Caki2 (cell line): Measurements from ENCODE around the gene ONECUT3. TPM values are rescaled to one million over a fixed set of nuclear protein-coding genes. Genes with fewer than 3 reads are reported as not detected.

ENCODE experiments used
- DNase-seq: peaks from one replicate; pipeline ENCODE4 v3.0.0-alpha.2; 2015; ENCODE audit warnings: low read depth
- in situ Hi-C: cut with HindIII; loops from 2 replicates; pipeline ENCODE4 v1.10.0; 2016; ENCODE audit warnings: low sequenced_read_pairs, low pct_unique_long_range_greater_than_20kb, mixed read lengths
- total RNA-seq: library from RNA; depleted of rRNA; stranded (reverse); fragments of >200 nt; shearing (Covaris generic); gene quantifications from 2 replicates; pipeline ENCODE4 v1.2.3, GENCODE V29; 2014; ENCODE audit warnings: low replicate concordance

Gene ONECUT3
- total RNA-seq, 1 experiment from 2014 or later: not detected

DNA sequence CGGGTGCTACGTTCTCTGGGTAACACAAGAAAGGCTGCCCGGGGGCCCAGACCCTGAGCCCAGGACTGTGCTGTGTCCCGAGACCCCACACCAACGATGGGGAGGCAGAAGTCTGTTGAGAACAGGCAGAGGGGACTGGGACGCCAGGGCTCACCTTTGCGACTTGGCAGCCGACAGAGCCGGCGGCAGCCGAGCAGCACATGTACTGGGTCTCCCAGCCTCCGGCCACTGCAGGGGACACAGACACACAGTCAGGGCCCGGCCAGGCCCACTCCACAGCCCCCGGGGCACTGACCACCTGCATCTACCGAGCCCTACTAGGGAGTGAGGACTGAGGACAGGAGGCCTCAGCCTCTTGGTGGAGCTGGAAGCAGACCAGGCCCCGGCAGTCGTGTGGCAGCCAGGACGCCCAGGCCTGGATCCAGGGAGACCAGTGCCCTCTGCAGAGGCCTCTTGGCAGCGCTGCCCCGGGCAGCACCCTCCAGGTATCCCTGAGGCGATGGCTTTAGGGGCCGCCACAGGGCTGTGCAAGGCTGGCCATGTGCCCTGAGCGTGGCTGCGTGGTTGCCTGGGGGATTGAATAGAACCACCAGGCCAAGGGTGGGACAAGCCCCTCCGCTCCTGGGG is 64.4 kb downstream of the ONECUT3 start:
- in situ Hi-C loops: no loop called here

DNA sequence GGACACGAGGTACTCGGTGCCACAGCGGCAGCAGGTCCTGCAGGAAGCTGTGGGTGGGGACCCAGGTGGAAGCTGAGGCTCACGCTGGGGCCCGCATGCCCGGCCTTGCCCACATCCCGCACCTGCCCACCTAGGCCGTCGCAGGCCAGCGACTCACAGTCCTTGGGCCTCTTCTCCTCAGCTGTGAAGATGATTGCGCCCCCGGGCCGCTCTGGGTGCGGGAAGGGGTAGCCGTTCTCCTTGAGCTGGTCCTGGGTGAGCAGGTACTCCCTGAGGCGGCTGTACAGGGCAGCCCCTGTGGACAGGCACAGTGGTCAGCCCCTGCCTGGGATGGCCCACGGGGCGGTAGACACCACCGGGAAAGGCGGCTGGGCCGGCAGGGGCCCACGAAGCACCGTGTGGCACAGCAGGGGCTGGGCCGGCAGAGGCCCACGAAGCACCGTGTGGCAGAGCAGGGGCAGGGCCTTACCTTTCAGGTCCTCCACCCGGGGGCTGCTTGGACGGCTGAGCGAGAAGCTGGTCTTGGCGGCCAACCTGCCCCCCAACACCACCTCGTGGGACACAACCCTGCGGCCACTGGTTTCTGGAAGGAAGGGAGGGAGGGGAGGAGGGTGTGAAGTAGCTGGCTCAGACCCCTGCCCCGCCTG is 65.4 kb downstream of the ONECUT3 start:
- DNase-seq: no peak
- in situ Hi-C loops: no loop called here

More for the DNA sequence above, 64.4 kb downstream of the ONECUT3 start:
- no peak for DNase-seq

DNA sequence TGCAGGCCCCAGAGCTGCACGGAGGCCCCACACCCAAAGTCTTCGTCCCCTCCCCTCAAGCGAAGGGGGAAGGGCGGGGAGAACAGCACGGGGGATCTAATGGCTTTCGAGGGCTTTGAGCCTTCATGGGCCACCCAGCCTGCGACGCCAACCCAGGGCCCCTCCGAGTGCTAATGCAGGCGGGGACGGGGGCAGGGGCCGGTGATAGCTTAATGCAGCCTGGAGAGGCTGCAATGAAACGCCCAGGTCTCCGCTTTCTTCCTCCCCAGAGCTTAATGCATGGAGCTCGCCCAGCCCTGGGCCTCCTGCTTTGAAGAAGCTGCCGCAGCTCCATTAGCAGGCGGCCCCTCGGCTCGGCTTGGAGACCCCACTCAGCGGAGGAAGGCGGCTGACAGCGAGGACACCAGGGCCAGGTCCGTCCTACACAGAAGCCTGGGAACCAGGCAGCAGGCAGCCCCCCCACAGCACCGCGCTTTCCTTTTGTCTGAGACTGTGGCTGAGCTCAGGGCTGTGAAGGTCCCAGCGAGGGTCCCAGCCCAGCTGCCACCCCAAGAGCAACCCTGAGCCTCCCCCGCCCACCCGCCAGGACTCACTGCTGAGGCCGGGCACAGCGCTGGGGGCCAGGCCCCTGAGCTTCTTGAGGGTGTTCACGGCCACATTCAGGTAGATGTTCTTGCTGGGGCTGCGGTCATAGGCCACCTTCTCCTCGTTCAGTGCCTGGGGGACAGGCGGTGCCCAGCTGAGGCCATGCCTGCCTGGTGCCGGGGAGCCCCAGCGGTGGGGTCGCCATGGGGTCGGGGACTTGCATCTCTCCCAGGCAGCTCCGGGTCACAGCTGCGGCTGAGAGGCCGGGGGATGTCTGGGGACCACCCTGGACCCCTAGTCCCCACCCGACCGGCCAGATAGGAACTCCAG is 66.3 kb downstream of the ONECUT3 start:
- in situ Hi-C loops: no loop called here
- DNase-seq: no peak

DNA sequence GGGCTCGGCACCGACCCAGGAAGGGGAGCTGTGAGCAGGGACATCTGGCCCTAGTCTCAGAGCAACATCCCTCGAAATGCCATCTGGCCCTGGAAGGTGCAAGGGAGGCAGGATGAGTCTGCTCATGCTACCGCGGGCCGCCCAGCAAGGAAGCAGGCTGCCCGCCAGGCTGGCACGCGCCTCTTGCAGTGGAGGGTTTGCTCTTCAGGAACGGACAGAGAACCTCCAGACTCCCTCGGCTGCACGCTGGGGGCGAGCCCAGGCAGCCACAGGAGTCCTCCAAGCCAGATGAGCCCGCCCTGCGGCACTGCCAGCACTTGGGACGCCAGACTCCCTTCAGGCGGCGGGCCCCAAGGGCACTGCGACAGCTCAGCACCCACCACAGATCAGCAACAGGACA is 68.9 kb downstream of the ONECUT3 start:
- DNase-seq: no peak
- in situ Hi-C loops: no loop called here

DNA sequence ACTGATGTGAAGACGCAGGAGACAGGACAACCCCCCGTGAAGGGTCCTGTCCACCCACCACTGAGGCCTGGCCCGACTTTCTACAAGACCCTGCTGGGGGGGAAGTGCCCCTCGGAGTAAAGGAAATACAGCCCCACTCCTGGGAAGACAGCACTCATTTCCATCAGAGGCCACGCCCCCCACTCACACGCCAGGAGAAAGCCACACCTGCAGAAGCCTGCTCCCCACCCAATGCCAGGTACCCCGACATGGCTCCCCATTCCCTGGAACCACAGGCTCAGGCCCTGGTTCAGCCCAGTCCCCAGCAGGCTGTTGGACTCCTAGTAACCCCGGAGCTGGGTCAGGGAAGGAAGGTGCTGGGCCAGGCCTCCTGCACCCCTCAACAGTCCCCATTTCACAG is 69.7 kb downstream of the ONECUT3 start:
- in situ Hi-C loops: no loop called here
- no peak for DNase-seq

DNA sequence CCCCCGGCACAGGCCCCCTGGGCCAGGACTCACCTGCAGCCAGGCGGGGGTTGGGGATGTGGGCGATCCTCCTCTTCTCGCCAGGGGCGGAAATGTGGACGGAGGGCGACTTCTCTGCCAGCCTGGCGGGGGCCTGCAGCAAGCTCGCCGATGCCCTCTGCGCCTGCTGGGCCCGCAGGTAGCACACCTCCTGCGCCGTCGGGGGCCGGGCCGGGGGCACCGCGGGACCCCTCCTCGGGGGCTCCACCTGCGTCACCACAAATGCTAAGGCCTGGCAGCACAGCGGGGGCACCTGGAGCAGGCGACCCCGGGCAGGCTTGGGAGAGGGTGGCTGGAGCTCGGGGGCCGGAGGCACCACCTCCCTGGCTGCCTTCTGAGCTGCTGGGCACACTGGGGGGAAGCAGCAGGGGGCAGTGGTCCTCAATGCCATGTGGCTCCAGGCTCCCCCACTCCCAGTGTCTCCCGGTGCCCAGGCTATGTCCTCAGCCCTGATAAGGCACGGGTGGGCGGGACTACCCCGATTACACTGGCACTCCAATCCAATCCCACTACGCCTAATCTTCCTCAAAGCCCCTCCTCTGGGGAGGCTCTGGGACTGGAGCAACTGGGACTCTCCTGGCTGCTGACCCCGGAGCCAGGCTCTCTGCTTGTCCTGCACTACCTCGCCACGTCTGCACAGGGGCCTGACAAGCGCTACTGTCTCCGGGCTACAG is 70.4 kb downstream of the ONECUT3 start:
- DNase-seq: no peak
- in situ Hi-C loops: no loop called here

DNA sequence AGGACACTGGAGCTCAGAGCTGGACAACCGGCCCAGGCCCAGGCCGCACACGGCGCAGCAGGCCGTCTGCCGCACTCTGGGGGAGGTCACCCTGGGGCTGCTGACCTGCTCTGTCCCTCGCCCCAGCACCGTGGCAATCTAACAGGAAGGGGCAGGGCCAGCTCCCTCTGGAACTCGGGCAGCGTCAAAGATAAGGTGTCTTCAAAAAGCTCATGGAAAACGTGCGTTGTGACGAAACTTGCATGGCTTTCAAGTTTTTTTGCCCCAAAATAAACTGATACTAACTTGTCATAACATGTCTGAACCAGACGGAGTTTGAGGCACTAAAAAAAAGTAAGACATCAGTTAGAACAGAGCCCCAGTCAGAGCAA is 70.9 kb downstream of the ONECUT3 start:
- DNase-seq: no peak
- in situ Hi-C loops: no loop called here

DNA sequence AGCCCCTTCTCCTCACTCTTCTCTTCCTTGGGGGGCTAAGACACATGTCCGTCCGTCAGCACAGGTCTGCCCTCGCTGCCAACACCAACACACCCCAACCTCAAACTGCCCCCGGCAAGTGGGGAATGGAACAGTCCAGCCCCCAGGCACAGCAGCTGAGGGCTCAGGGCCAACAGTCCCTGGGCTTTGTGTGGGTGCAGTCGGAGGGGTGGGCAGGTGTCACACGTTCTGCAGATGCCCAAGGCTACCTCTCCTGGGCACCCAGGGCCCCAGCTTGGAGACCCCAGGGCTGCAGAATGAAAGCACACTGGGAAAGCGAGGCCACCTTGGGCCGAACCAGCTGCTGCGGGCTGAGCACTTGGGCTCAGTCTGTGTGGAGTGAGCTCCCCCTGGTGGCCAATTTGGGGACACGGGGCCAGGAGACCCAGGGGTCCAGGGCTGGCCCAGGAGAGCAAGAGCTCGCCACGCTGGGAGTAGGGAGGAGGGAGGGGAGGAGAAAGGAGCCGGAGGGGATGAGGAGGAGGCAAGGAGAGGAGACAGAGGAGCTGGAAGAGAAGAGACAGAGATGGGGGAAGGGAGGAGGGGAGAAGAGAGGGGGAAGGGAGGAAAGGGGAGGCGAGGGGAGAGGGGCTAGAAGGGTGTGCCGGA is 72.7 kb downstream of the ONECUT3 start:
- peak; percentile 31 for DNase-seq

DNA sequence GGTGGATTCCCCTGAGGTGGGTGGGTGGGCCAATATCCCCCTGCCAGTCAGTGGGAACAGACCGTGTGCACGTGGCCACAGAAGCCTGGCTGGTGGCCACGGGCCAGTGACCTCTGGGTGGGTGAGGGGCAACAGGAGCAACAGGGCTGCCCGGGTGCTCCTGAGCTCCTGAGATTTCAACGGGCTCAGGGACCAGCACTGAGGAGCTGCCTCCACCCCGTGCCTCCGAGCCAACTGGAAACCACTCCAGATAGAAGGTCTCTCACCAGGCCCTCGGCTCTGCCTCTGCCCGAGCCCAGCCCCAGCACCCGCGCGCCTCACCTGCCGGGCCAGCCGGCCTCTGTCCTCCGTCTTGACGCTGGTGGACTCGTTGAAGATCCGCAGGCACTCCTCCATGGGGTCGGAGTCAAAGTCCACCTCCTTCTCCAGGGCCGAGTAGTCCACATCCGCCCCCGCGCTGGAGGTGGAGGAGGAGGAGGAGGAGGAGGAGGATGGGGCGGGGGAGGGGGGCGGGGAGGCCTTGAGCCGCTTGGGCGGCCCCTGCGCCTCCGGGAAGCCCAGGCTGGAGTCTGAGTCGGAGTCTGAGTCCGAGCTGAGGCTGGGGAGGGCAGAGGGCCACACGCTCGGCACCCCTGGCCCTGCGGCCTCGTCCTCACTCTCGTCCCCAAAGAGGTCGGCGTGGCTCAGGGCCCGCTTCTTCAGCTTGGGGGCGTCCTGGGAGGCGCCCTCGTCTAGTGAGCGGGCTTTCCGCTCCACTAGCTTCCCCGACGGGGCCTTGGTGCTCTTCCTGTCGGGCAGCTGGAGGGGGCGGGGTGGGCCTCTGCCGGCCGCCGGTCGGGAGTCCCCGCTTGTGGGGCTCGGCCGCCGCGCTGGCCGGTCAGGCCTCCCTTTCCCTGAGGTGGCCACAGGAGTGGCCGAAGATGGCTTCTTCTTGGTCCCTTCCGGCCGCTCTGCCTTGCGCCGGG is 73.5 kb downstream of the ONECUT3 start:
- DNase-seq: no peak
- in situ Hi-C loops: no loop called here

More for the DNA sequence above, 72.7 kb downstream of the ONECUT3 start:
- in situ Hi-C loops: no loop called here

DNA sequence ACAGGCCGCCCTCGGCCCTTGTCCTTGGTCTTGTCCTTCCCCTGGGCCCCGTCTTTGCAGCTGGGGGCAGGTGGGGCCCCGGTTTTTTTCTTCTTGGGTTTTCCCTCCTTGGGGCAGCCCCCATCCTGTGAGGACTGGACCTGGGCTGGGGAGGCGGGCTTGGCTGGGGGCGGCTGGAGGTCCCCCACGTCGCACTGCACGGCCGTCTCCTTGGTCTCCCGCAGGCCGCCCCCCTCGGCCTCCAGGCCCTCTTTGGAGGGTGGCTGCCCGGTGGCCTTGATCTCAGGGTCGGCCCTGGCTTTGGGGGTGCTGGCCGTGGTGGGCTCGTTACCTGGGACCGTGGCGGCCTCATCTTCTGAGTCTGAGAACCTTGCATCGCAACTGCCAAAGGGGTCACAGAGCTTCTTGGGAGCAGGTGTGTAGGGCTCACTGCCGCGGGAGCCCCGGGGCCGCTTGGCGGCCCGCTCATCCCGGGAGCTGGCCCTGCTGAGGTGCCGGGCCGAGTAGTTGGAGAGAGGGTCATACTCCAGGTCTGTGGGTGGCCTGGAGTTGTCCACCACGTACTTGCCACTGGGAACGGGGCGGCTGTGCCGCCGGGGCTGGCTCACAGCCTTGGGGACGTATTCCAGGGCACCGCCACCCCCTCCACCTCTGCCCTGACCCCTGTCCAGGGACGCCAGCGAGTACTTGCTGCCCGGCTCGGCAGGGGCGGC is 74.4 kb downstream of the ONECUT3 start:
- in situ Hi-C loops: no loop called here
- DNase-seq: no peak

DNA sequence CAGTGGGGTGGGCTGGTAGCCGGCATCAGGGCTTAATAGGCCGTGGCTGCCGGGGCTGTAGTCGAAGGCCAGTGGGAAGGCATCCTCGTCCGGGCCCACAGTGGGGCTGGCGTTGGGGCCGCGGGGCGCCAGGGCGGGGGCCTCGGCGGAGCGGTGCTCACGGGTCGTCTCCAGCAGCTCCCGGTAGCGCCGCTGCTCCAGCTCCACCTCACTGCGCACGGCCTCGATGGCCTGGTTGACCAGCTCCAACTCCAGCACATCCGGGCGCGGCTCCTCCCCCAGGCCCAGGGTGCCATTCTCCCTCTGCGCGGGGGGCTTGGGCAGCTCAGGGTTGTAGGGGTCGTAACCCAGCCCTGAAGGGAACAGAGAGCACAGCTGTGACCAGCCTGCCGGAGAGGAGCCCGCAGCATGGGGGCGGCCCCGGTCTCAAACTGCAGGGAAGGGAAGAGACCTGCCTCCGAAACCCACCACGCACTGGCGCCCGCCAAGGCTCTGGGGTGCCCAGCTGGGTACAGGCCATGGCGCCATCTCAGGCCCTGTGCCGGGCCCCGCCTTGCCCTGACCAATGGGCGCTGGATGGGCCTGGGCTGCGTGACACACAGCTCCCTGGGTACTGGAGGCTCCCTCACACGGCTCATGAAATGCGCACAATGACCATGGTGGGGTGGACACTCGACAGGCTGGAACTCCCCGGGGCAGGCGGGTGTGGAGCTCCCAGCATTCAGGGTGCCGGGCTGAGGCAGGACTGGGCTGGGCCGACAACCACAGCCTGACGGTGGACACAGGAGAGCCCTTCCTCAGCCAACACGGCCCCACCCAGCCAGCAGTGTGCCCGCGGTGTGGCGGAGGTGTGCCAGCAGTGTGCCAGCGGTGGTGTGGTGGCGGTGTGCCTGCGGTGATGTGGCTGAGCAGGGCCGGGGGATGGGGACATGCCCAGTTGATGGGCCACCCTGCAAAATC is 75.3 kb downstream of the ONECUT3 start:
- DNase-seq: no peak
- in situ Hi-C loops: no loop called here

DNA sequence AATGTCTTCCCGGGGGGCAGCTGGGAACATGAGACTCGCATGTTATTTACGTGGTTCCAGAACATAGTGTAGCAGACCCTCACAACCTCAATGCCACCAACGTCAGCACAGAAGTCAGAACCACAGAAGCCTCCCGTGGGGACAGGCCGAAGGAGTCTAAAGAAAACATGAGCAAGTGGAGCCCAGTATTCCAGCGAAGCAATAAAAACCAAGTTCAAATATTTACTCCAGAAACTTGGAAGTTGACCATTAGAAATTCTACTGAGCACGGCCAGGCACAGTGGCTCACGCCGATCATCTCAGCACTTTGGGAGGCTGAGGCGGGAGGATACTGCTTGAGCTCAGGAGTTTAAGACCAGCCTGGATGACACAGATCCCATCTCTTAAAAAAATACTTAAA is 76.7 kb downstream of the ONECUT3 start:
- DNase-seq: no peak
- in situ Hi-C loops: no loop called here

DNA sequence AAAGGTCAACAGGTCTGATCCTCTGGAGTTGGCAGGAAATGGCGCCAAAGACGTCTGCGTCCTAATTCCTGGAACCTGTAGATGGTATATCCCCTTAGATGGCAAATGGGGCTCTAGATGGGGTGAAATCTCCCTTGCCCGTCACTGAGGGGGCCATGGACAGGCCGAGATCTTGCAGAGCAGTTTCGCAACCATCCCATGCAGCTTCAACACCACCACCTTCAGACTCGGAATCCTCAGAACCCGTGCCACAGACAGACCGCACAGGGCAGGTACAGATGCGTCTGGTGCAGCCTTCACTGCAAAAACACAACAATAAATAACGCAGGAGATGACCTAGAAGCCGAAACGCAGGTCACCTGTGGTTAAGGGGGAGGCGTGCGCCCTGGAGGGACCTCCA is 77.3 kb downstream of the ONECUT3 start:
- in situ Hi-C loops: no loop called here
- no peak for DNase-seq
